ENCODE measurements around the gene SCAMP1.
"Not testable (repeated sequence)": the region's sequence is repeated elsewhere in the genome, so short reads cannot be mapped to it uniquely, and the experiment has no call there.

The SCAMP1 gene

DNA sequence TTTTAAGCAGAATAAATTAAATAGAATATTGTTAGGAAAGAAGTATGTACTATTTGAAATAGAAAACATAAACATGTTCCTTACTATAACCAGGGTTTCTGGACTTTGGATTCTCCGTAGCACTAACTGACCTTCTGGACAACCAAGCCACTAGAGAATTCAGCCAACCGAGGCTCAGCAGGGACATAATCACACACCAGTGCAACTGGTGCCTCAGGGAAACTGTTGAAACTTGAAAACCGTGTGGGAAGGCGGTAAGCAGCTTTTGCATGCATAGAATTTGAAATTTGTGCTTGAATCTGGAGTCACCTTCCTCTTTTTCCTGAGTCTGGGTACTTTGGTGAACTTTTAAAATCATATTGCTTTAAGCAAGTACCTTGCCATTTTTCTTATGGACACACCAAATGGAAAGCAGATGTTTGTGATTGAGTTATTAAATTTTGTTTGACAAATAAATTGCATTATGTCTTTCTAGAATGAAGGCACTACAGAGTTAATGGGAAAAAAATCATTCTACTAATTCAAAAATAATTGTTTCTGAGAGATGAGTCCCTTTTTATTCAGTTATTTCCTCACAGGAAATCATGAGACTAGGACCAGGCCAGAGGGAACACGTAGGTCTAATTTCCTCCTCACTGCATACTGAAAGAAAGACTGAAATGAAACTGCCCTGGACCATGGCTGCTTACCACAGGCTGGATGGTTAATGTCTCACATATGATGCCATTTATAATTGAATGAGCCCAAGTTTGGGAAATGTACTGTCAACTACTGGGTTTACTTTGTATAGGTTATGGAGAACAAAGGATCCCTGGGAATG, 20.6 kb upstream of the SCAMP1 start:
- no peak for DNase-seq (ENCODE audit: low read depth)
- no peak overlapping the region for H3K4me3 ChIP-seq (ENCODE audit: low read depth, low read length)
- TF ChIP-seq CTCF (IDR thresholded peaks at IDR 0.05; ENCODE audit: control insufficient read depth, extremely low read depth, insufficient read depth), result no peak

- DNase-seq (ENCODE audit: low read depth), result no peak
- TF ChIP-seq CTCF (IDR thresholded peaks at IDR 0.05; ENCODE audit: control insufficient read depth, extremely low read depth, insufficient read depth), result no peak
Measured at GRCh38 chr5:78341440-78341839, 19.0 kb upstream of the SCAMP1 start.

DNA sequence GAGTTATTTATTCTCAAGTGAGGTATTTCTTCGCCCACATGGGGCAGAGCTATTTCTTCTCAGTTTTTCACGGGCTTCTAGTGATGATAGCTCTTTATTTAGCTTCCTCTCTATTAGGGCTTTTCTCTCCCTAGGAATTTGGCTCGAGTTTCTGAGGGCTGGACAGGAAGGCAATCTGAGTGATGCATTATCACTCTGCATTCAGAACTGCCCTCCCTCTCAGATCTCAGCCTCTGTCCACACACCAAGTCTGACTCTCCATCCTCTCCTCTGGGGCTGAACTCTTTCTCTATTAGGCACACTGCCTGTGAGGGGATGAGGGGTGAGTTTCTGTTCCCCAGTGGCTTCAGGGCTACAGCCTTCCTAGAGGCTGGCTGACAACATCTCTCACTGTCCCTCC, 14.9 kb upstream of the SCAMP1 start:
- no peak for TF ChIP-seq CTCF (IDR thresholded peaks at IDR 0.05; ENCODE audit: control insufficient read depth, extremely low read depth, insufficient read depth)
- DNase-seq (ENCODE audit: low read depth), result no peak
- H3K4me3 ChIP-seq (ENCODE audit: low read depth, low read length), result no peak overlapping the region

More at GRCh38 chr5:78341440-78341839, 19.0 kb upstream of the SCAMP1 start:
- no peak overlapping the region for H3K4me3 ChIP-seq (ENCODE audit: low read depth, low read length)

DNA sequence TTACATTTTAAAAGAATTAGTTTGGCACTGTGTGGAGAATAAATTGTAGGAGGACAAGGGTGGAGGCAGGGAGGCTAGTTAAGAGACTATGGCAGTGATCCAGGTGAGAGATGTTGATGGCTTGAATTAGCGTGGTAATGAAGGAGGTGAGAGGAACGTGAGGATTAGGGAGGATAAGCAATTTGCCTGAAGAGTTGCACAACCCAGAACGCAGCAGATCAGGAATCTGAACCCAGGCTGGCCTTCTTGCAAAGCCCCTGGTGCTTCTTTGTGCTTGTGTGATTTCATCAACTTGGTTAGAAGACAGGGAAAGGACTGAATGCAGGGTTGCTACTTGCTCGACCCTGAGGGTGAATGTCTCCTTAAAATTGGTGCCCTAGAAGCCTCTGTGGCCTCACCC, 6.9 kb upstream of the SCAMP1 start:
- H3K4me3 ChIP-seq (ENCODE audit: low read depth, low read length), result no peak overlapping the region
- no peak for TF ChIP-seq CTCF (IDR thresholded peaks at IDR 0.05; ENCODE audit: control insufficient read depth, extremely low read depth, insufficient read depth)
- DNase-seq (ENCODE audit: low read depth), result no peak

DNA sequence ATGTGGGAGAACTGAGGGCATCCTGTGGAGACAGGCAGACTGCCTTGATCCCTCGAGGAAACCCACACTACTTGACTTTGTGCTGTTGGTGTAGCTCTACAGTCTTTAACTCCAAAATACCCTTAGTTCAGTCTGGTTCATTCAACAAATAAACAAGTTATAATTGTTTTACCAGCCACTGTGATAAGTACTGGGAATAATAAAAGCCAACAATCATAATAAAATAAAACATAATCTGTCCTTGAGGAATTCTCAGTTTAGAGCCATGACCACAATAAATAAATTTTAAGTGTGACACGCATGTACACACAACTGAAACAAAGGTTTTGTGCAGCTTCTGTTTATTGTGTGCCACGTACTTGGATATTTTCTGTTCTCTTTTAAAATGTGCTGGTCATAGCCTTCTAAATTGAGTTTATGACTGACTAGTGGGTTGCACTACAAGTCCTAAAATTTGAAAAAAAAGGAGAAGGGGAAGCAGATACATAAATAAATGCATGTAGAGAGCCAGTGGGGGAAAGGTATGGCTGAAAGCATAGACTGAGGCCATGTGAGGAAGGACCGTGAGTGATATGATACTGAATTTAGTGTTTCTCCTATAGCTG, 6.2 kb upstream of the SCAMP1 start:
- no peak for TF ChIP-seq CTCF (IDR thresholded peaks at IDR 0.05; ENCODE audit: control insufficient read depth, extremely low read depth, insufficient read depth)
- H3K4me3 ChIP-seq (ENCODE audit: low read depth, low read length), result no peak overlapping the region
- no peak for DNase-seq (ENCODE audit: low read depth)

DNA sequence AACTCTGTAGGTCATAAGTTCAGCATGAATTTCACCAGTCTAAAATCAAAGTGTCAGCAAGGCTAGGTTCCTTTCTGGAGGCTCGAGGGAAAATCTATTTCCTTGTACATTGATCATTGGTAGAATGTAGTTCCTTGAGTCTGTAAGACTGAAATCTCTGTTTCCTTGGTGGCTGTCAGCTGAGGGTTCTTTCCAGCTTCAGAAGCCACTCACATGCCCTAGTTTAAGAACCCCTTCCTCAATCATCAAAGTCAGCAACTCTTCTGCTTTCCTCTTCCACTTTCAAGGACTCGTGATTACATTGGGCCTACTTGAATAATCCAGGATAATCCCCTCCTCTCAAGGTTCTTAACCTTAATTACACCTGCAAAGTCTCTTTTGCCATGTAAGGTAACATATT, 4.9 kb upstream of the SCAMP1 start:
- TF ChIP-seq CTCF (IDR thresholded peaks at IDR 0.05; ENCODE audit: control insufficient read depth, extremely low read depth, insufficient read depth), result no peak
- DNase-seq (ENCODE audit: low read depth), result no peak

GRCh38 chr5:78359455-78359830, 974 bp upstream of the SCAMP1 start:
- not testable (repeated sequence) for DNase-seq (ENCODE audit: low read depth)
- H3K4me3 ChIP-seq (ENCODE audit: low read depth, low read length), result peak overlapping the region; percentile 91

More for the DNA sequence above, 4.9 kb upstream of the SCAMP1 start:
- H3K4me3 ChIP-seq (ENCODE audit: low read depth, low read length), result no peak overlapping the region

Data from LNCaP clone FGC (cell line).